ENCODE measurements around the gene PTMA.
"Not testable (repeated sequence)": the region's sequence is repeated elsewhere in the genome, so short reads cannot be mapped to it uniquely, and the experiment has no call there.

The PTMA gene

DNA sequence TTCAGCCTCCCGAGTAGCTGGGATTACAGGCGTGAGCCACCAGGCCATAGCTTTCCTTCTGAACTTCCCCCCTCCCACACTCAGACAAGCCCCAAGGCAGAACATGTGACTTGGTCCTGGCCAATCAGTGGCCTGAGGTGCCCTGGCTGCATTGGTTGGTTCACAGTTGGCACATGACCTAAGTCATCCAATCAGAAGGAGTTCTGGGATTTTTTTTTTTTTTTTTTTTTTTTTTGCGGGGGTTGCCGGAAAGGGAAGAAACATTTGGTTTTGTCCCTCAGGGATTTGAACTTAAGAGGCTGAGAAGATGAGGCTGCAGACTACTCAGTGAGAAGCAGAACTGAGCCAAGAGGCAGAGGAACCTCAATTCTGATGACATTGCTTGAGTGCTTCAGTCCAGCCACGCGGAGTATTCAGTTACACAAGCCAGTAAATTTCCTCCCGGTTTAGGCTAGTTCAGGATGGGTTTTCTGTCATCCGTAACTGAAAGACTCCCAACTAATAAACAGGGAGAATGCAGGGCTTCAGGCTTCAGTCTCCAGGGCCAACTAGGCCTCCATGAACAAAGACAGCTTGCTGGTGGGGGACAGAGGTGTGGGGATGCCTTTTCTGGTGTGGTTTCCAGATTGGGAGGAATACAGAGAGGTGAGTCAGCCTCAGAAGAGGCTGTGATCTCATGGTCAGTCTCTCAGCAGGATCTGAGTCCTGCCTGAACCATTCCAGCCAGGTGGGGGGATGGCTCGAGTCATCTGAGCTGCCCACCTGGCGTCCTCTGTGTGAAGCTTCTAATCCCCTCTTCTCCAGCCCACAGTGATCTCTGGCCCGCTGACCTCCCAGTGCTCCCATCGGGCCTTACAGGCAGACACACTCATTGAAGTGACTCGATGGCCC, 9.2 kb downstream of the PTMA start:
- DNase-seq: peak; percentile 83

DNA sequence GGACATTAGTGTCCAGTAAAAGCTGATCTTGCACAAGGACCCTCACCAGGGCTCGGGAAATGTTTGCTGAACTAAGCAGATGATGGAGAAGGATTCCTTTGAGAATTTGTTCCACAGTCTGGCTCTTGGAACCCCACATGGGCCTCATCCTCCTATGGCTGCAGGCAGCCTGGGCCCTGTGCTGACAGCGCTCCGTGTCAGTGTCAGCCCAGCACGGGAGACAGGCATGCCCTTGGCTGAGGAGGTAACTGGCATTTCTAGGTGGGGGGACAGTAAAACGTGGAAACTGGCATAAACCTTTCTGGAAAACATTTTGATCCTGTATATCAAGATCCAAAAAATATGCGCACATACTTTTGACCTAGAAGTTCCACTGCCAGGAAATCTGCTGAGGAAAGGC, 10.5 kb downstream of the PTMA start:
- DNase-seq: no peak

DNA sequence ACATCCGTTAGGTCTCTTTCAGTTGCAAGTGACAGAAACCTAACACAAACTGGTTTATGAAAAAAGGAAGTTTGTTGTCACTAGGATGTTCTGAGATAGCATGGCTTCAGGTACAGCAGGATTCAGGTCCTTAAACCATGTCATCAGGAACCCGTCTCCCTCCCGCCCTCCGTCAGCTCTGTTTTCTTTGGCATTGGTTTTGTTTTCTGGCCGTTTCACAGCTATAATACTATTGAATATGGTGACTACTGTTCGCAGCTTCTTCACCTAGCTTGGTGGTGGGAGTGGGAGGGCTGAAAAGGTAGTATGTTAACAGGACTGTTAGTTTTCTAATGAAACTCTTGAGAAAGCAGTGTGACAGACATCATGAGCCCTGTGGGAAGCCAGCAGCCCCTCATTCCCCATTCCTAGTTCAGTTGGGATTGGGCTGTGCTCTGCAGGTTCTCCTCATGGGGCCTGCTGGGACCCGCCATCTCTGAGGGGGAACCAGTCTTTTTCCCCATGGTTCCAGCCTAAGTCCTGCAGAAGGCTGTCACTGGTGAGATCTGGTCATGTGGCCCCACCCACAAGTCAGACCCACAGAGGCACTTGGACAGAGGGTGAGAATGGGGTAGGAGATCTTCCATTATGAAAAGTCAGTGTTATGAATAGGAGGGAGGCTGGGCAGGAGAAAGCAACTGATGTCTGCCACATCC, 12.1 kb downstream of the PTMA start:
- DNase-seq: no peak

DNA sequence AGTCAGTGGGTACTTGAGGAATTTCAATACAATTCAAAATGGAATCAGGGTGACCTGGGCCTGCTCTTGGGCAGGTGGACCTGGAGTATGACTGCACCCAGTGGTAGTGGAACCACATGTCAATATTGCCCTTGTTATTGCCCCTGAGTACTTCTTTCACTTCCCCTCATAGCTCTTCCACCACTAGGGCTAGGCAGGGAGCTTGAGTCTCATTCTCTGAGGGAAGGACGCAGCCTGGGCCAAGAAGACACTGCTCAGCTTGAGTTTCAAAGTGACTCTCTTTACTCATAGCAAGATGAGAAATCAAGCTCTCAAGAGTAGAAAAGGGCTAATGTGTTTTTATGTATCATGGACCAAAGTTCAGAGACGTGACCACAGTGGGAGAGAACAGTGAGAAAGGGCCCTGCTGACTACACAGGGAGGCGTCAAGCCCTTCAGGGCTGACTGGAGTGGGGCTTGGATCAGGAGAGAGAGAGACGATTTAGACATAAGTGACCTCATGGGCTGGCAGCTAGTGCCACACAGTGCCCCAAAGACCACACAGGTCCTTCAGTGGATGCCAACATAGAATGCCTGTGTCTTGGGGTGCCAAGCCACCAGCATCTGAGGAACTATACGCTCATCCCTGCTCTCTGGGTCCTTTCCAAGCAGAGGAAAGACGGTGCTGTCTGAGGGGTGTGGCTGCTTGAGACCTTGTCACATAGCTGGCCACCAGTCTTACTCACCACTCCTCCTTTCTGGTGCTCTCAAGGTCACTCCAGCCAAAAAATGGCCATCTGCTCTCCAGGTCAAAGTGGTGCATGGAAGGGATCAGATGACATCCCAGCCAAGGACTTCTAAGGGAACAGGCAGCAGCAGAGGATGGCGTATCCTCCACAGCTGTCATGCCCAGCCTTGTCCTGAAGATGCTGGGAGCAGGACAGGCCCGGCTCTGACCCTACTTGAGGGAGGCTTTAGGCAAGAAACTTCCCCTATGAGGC, 13.0 kb downstream of the PTMA start:
- DNase-seq: no peak

DNA sequence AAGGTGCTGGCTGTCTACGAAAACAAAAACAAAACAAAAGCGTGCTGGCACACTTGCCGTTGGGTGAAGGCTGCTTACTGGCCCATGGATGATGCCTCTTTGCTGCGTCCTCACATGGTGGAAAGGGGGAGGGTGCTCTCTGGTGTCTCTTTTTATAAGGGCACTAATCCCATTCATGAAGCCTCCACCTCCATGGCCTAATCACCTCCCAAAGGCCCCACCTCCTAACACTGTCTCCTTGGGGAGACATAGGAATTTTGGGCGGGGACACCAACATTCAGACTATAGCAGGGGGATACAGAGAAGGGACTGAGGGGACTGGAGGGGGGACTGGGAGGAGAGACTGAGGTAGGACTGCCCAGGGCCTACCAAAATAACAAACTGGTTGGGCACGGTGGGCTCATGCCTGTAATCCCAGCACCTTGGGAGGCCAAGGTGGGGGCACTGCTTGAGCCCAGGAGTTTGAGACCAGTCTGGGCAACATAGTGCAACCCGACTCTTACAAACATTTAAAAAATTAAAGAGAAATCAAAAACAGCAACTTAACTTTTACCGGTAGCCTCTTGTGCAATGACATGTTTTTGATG, 14.5 kb downstream of the PTMA start:
- DNase-seq: no peak

DNA sequence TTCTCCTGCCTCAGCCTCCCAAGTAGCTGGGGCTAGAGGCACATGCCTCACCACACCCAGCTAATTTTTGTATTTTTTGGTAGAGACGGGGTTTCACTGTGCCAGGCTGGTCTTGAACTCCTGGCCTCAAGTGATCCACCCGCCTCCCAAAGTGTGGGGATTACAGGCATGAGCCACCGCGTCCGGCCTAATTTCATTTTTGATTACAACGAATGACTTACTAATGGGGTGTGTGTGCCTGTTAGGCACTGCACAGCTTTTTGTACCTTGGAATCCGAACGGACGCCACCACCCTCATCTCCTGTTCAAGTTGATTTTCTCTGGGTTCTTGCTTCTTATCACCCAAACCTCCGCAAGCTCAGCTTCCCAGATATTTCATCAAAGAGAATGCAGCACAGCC, 17.2 kb downstream of the PTMA start:
- DNase-seq: no peak

DNA sequence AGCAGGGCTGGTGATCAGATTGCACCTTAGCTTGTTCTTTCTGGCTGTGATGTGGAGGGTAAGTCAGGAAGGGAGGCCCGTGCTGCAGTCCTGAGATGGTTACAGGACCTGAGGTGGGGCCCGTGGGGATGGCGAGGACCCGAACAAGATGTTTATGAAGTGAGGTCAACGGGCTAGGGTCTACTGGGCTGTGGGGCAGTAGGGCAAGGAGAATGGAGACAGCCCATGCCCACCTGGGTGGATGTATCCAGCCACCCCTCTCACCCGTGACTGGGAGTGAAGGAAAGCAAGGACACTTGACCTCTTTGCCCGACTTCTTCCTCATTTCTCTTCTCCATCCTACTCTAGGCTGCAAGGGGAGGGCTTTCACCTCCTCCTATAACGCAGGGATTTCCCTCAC, 18.0 kb downstream of the PTMA start:
- no peak for DNase-seq

DNA sequence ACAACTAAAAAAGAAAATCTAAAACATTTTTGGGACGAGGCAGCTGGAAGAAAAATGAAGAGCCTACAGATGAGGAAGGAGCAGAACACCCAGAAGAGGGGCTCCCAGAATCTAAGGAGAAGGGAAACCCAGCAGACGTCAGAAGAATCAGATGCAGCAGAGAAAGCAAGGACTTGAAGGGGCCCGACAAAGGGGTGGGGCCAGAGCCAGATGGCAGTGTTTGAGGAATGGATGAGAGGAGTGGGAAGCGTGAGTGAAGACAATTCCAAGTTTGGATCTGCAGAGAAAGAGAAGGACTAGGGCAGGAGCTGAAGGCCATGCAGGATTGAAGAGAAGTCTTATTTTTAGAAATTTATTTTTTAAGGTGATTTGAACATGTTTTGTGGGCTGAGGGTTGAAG, 19.3 kb downstream of the PTMA start:
- DNase-seq: no peak

DNA sequence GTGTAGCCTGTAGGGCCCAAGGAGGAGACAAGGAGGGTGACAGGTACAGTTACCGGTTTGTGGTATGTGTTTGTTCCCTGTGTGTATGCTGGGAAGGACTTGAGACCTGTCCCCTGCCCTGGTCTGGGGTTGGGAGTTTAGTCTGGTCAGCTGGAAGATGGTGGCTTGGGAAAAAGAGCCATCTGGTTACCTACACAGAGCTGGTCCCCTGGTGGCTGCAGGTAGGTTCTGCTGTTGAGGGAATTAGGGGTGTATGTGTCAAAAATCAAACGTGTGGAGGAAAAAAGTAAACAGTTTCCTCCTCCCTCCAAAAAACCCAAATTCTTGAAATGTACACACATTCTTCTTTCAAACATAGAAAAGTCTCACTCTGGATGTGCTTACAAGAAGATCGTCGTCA, 24.3 kb downstream of the PTMA start:
- DNase-seq: no peak

DNA sequence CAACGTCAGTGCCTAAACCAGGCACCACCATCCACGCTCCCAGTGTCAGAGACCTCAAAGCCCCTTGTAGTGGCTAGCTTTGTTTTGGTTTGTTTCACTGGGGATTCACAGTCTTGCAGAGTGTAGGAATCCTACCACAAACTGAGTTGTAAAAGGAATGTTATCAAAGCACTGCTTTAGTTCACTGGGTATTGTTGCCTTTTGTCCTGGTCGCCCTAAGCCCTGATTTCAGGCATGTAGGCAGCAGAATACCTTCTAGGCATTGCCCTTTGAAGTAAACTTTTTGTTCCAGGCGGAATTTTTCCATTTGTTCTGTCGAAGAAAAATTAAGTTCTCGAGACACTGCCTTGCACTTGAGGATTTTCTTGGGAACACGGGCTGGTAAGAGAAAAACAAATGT, 29.4 kb downstream of the PTMA start:
- no peak for DNase-seq

DNA sequence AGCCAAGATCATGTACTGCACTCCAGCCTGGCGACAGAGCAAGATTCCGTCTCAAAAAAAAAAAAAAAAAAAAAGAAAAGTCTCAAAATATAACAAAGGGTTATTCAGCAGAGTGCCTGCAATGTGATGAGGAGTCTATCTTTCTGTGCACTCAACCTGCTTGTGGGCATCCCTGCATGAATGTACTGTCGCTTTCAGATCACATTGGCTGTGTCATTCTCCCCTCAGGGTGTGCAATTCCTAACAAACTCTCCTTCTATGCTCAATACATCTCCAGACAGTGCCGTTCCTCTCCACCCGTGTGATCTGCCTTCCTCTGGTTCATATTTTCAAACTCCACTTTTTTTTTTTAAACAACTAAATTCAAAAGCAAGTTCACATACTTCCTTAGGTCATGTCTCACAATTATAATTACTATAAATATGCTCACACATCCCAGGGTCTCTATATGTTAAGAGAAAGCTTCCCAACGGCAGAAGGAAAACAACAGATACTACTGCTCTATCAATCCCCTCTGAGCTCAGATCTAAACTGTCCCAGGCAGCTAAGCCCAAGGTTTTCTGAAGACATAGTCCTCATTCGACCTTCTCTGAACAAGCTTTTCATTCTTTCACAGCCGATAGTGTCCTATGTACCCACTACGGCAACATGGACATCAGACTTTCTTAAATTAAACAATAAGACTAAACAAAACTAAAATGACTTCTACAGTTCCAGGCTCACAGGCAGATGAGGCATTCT, 35.2 kb downstream of the PTMA start:
- DNase-seq: no peak

DNA sequence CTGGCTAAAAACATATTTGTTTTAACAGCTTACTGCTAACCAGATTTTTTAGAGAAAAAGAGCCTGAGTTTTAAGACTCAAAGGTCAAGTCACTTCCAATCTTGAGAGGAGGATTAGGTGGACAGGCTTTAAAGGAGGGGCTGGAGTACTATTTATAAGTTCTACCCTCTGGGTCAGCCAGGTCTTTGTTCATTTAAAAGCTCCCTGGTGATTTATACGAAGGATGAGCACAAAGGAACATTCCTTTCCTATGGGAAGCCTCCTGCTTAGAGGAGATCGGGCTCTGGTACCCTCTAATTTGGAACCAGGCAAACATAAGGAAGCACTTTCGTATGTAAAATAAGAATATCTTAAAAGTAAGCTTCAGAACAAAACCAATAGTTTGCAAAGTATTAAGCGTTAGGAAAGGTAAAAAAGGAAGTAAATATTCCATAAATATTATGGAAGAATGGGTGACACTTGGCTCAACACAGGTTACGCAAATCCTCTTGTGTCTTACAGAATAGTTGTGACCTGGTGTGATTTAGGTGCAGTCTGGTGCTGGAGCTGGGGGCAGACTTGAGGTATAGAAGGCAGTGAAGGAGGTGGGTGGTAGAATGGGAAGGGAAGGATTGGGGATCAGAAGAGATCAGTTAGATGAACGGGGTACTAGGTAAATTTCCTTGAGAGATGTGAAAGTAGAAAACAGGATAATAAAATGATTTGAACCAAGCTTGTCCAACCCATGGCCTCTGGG, 37.1 kb downstream of the PTMA start:
- DNase-seq: no peak

DNA sequence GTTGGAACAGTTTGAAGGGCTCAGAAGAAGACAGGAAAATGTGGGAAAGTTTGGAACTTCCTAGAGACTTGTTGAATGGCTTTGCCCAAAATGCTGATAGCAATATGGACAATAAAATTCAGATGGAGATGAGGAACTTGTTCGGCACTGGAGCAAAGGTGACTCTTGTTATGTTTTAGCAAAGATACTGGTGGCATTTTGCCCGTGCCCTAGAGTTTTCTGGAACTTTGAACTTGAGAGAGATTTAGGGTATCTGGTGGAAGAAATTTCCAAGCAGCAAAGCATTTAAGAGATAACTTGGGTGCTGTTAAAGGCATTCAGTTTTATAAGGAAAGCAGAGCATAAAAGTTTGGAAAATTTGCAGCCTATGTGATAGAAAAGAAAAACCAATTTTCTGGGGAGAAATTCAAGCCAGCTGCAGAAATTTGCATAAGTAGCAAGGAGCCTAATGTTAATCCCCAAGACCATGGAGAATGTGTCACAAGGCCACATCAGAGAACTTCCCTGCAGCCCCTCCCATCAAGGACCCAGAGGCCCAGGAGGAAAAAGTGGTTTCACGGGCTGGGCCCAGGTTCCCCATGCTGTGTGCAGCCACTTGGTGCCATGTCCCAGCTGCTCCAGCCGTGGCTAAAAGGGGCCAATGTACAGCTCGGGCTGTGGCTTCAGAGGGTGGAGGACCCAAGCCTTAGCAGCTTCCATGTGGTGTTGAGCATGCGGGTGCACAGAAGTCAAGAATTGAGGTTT, 40.0 kb downstream of the PTMA start:
- DNase-seq: not testable (repeated sequence)

DNA sequence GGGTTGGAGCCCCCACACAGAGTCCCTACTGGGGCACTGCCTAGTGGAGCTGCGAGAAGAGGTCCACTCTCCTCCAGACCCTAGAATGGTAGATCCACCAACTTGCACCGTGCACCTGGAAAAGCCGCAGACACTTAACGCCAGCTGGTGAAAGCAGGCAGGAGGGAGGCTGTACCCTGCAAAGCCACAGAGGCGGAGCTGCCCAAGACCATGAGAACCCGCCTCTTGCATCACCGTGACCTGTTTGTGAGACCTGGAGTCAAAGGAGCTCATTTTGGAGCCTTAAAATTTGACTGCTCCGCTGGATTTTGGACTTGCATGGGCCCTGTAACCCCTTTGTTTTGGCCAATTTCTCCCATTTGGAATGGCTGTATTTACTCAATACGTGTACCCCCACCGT, 40.7 kb downstream of the PTMA start:
- DNase-seq: not testable (repeated sequence)

DNA sequence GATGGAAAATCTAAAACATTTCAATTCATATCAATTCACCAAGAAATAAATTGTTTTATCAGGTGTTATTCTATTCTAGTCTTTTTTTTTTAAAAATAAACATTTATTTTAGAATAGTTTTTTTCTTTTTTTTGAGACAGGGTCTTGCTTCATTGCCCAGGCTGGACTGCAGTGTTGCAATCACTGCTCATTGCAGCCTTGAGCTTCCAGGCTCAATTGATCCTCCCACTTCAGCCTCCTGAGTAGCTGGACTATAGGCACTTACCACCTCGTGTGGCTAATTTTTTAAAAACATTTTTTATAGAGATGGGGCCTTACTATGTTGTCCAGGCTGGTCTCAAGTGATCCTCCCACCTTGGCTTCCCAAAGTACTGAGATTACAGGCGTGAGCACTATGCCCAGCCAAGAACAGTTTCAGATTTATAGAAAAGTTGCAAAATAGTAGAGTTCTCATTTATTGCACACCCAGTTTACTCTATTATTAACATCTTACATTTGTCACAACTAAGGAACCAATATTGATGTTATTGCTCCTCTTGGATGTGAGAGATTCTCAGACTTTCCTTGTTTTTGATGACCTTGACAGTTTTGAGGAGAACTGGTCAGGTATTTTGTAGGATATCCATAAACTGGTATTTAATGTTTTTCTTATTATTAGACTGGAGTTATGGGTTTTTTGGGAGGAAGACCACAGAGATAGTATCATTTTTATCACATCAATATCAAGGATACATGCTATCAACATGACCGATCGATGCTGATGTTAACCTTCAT, 42.9 kb downstream of the PTMA start:
- no peak for DNase-seq

DNA sequence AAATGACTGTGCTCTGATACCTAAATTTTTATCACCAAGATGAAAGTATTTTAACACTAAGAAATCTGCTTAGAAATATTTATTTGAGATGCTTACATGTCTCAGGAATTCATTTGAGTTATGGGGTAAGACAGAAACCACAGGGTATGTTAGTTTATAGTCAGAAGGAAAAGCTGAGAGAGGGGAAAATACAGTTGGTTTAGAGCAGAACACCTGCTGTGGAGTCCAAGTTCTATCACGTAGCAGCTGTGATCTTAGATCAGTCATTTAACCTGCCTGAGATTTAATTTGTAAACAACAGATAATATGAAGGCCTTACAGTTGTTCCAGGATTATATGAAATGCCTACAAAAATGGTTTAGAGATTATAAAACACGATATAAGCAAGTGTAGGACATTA, 43.7 kb downstream of the PTMA start:
- DNase-seq: no peak

DNA sequence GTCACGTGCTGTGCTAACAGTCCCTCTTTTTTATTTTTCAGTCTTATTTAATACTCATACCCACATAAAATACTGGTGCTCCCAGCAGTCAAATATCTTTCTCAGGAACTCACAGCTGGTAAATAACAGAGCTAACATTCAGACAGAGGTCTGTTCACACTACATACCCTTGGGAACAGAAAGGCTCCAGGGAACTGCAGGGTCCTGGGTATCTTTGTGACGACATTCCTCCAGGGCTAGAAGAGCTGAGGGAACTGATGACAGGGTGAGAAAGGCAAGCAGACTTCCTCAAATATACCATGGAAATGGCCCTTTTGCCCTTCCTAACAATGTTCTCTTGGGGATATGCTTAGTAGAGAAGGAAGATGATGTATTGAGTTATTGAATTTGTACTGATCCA, 53.4 kb downstream of the PTMA start:
- DNase-seq: no peak

All from NCI-H226 (cell line).